ENCODE data around the gene ANK3.
A peak's percentile ranks its signal among the peaks of the same experiment; 100 is the strongest.

Gene ANK3

GRCh38 chr10:60205741-60206140 lies 183.9 kb downstream of the ANK3 start:
- Histone ChIP-seq H3K27ac (ENCODE audit: extremely low read depth, low read depth, low read length) (no peak overlapping the region), H3K36me3 (ENCODE audit: control insufficient read depth in 2 of 2, insufficient read depth in 1 of 2, low read length in 2 of 2) (no peaks in the 10 kb centered on the region), H3K4me1 (ENCODE audit: control insufficient read depth, insufficient read depth, low read length) (no peaks in the 10 kb centered on the region), H3K9me3 (ENCODE audit: control insufficient read depth, insufficient read depth, low read depth, low read length) (no peaks in the 10 kb centered on the region), H3K4me3 (ENCODE audit: low read depth, low read length) (no peak overlapping the region)
- TF ChIP-seq ZBTB17 (tag by site-specific recombination; IDR thresholded peaks at IDR 0.05) (no peak), ZNF169 (tag by site-specific recombination; IDR thresholded peaks at IDR 0.05) (no peak), ZBTB8A (tag by site-specific recombination; IDR thresholded peaks at IDR 0.05) (no peak), ZNF701 (tag by site-specific recombination; IDR thresholded peaks at IDR 0.05) (no peak), ZNF239 (tag by site-specific recombination; IDR thresholded peaks at IDR 0.05) (no peak), ZSCAN30 (tag by site-specific recombination; IDR thresholded peaks at IDR 0.05) (no peak), ZNF211 (tag by site-specific recombination; IDR thresholded peaks at IDR 0.05; ENCODE audit: low read depth) (no peak), GLI4 (tag by site-specific recombination; IDR thresholded peaks at IDR 0.05) (no peak)
- ChIA-PET POLR2A (no interaction called here), CTCF (interaction anchor here (0.5 to 10.8 kb wide), 6 partner anchors 13 to 375 kb away, joined by 3 to 129 read pairs (median 4); no protein-coding TSS in a partner anchor)

- Histone ChIP-seq H3K4me3 (ENCODE audit: low read depth, low read length) (no peak overlapping the region), H3K4me1 (ENCODE audit: control insufficient read depth, insufficient read depth, low read length) (no peaks in the 10 kb centered on the region), H3K36me3 (ENCODE audit: control insufficient read depth in 2 of 2, insufficient read depth in 1 of 2, low read length in 2 of 2) (no peaks in the 10 kb centered on the region), H3K27ac (ENCODE audit: extremely low read depth, low read depth, low read length) (no peak overlapping the region), H3K9me3 (ENCODE audit: control insufficient read depth, insufficient read depth, low read depth, low read length) (no peaks in the 10 kb centered on the region)
- ChIA-PET CTCF (interaction anchor here (0.5 to 10.8 kb wide), 21 partner anchors 9 to 787 kb away, joined by 3 to 129 read pairs (median 3); no protein-coding TSS in a partner anchor), POLR2A (no interaction called here)
- no peak for TF ChIP-seq ZNF112 (tag by site-specific recombination; IDR thresholded peaks at IDR 0.05)
- no peak for TF ChIP-seq ZNF747 (tag by site-specific recombination; IDR thresholded peaks at IDR 0.05)
- peak; percentile 28; the same call in 1 of the 2 replicates for TF ChIP-seq ZNF654 (tag by site-specific recombination; IDR thresholded peaks at IDR 0.05; ENCODE audit: low read depth)
- no peak for TF ChIP-seq ZBTB44 (tag by site-specific recombination; IDR thresholded peaks at IDR 0.05)
- TF ChIP-seq ZNF624 (tag by site-specific recombination; IDR thresholded peaks at IDR 0.05) = no peak
- 0 out of 2 replicates have a peak, but pooled peaks have one; percentile 11 for TF ChIP-seq ZNF660 (tag by site-specific recombination; IDR thresholded peaks at IDR 0.05)
- no peak for TF ChIP-seq ZFP37 (tag by site-specific recombination; IDR thresholded peaks at IDR 0.05)
- no peak for TF ChIP-seq KLF1 (tag by site-specific recombination; IDR thresholded peaks at IDR 0.05)
- no peak for TF ChIP-seq ZNF155 (tag by site-specific recombination; IDR thresholded peaks at IDR 0.05)
Observed at GRCh38 chr10:60203993-60204618, 185.6 kb downstream of the ANK3 start.

GRCh38 chr10:60200682-60201053 lies 189.0 kb downstream of the ANK3 start:
- Histone ChIP-seq H3K27ac (ENCODE audit: extremely low read depth, low read depth, low read length) (no peak overlapping the region), H3K4me1 (ENCODE audit: control insufficient read depth, insufficient read depth, low read length) (no peaks in the 10 kb centered on the region), H3K36me3 (ENCODE audit: control insufficient read depth in 2 of 2, insufficient read depth in 1 of 2, low read length in 2 of 2) (peaks cover 0 to 6% of the 10 kb centered on the region in 2 experiments; a peak in 1 of 3 replicates), H3K4me3 (ENCODE audit: low read depth, low read length) (no peak overlapping the region), H3K9me3 (ENCODE audit: control insufficient read depth, insufficient read depth, low read depth, low read length) (no peaks in the 10 kb centered on the region)
- ChIA-PET POLR2A (no interaction called here), CTCF (no interaction called here)
- TF ChIP-seq ZNF830 (tag by site-specific recombination; IDR thresholded peaks at IDR 0.05; ENCODE audit: low read depth) (no peak), ZBTB26 (tag by site-specific recombination; optimal IDR thresholded peaks at IDR 0.05) (no peak), ELK4 (IDR thresholded peaks at IDR 0.05; ENCODE audit: borderline replicate concordance, low read depth, low read length) (no peak), HIC1 (tag by site-specific recombination; IDR thresholded peaks at IDR 0.05) (no peak)
